Stimulated activated CD4-positive, alpha-beta T cell treated with anti-CD3 and anti-CD28 coated beads, Interleukin-15, amount 100 ng/mL, for 24 hours (primary cell): ENCODE results near the gene DUOXA1.

Experiments used
- DNase-seq: peaks from one replicate; pipeline ENCODE4 v3.0.0-alpha.2; 2020

Gene DUOXA1

GRCh38 chr15:45129651-45130129, at the start of gene DUOXA1, which contains the start of gene DUOX1:
DUOXA1 (minus strand) TSS chr15:45129879; CDS start chr15:45123014, 6,865 bp downstream.
DUOX1 (plus strand) TSS chr15:45129994; CDS start chr15:45131967, 1,973 bp downstream.
- peak; percentile 62 for DNase-seq

GRCh38 chr15:45177285-45177684, 47.6 kb upstream of the DUOXA1 start:
- DNase-seq, result no peak

GRCh38 chr15:45174577-45174976, 44.9 kb upstream of the DUOXA1 start:
- DNase-seq, result no peak

- DNase-seq, result no peak
These were observed 44.4 kb upstream of the DUOXA1 start for GRCh38 chr15:45174069-45174468.

GRCh38 chr15:45171912-45172311, 42.2 kb upstream of the DUOXA1 start:
- no peak for DNase-seq

- DNase-seq, result no peak
These were observed 40.2 kb upstream of the DUOXA1 start for GRCh38 chr15:45169608-45170480.

DNA sequence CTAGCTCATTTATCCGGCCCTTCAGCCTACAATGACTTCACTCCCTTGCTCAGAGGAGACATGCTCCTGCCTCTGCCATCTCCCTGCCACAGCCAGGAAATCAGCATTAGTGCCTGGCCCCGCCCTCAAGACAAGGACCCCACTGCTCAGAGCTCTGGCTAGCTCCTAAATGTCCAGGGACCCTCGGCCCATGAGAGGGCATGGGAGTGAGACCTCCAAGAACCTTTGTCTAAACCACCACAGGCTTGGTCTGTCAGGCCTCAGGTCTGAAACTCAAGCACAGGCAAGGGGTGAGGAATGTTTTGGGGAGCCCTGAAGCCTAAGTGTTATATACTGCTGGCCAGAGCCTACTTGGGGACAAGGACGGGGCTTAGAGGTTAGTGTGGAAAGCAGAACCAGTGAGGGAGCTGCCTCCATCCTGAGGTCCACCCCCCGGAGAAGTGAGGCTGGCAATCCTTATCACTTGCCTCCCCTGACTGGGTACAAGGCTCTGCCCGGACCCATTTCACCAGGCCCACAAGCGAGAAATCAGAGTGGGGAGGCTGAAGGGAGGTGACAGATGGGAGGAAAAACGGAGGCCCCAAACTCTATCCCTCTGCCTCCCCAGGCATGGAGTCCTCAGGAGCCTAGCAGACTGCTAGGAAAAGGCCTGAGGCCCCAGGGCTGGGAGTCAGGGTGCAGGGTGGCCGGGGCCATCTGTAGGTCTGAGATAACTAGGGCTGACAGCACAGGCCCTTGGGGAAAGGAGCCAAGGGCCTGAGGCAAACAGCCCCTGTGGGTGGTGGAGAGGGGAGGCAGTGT, 39.3 kb upstream of the DUOXA1 start:
- DNase-seq, result no peak

DNA sequence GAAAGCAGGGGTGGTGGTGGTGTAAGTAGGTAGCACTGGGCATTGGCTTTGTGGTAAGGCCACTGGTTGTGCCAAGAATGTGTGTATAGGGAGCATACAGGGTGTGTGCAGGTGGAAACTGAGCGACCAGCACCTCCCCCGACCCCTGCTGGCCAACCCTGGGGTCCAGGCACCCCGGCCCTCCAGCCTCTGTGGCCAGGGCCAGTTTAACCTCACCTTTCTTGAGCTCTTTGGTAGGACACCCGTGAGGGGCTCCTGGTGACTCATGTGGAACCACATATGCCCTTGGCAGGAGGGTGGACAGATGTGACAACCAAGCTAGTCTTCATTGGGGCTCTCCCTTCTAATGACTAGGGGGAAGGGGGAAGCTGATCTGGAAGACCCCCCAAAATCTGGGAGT, 38.6 kb upstream of the DUOXA1 start:
- DNase-seq, result no peak

GRCh38 chr15:45167631-45168205, 38.0 kb upstream of the DUOXA1 start:
- DNase-seq, result no peak

DNA sequence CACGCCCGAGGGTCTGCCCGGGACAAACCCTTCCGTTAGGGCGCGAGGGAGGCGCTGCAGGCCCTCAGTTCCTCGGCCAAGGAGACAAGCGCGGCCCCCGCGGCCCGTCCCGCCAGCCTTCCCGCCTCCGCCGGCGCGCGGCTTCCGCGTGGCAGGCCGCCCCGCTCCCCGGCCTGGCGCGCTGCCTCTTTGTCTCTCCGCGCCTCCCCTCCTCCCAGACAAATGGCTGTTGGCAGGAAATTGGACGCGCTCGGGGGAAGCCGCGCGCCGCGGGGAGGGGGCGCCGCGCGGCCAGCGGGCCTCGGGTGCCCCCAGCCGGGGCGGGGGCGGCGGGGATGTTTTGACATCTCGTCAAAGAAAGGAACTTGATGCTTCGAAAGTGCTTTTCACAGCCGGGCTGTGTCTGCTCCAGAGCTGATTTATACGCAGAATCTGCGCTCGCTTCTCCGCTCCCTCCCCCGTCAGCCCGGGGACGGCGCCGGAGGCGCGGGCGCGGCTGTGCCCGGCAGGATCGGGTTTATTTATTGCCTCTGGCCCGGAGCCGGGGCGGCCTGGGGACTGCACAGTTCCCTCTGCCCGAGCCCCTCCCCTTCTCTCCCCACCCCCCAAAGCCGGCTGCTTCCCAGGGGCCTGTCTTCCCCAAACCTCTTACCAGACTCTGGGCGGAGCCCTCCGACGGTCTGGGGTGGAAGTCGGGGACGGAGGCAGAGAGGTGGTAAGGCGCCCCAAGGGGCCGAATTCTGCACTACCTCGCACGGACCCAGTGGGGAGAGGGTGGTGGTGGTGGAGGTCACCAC, 37.4 kb upstream of the DUOXA1 start:
- peak; percentile 91 for DNase-seq

DNA sequence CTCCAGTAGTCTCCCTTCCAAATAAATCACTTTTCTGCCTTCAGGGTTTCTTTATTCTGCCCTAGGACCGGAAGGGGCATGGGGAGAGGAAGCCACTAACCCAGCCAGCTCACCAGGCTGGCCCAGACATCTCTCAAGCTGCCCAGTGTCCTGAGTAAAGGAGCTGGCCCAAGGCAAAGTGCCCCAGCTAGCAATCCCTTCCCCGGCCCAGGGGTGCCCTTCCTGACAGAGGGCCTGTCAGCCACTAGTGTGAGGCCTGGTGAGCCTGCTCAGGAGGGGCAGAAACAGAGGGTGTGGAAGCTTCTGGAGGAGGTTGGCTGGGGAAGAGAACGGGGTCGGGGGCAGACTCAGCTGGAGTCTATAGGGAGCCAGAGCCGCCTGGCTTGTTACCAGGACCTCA, 35.9 kb upstream of the DUOXA1 start:
- no peak for DNase-seq

GRCh38 chr15:45164914-45165313, 35.2 kb upstream of the DUOXA1 start:
- DNase-seq, result no peak

DNA sequence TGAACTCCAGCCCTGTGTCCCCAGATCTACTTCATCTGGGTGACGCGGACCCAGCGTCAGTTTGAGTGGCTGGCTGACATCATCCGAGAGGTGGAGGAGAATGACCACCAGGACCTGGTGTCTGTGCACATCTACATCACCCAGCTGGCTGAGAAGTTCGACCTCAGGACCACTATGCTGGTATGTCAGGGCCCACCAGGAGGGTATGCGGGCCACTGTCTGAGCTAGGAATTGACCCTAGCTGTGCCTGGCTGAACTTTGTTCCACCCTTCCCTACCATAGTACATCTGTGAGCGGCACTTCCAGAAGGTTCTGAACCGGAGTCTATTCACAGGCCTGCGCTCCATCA, 33.8 kb upstream of the DUOXA1 start:
- DNase-seq, result no peak

DNA sequence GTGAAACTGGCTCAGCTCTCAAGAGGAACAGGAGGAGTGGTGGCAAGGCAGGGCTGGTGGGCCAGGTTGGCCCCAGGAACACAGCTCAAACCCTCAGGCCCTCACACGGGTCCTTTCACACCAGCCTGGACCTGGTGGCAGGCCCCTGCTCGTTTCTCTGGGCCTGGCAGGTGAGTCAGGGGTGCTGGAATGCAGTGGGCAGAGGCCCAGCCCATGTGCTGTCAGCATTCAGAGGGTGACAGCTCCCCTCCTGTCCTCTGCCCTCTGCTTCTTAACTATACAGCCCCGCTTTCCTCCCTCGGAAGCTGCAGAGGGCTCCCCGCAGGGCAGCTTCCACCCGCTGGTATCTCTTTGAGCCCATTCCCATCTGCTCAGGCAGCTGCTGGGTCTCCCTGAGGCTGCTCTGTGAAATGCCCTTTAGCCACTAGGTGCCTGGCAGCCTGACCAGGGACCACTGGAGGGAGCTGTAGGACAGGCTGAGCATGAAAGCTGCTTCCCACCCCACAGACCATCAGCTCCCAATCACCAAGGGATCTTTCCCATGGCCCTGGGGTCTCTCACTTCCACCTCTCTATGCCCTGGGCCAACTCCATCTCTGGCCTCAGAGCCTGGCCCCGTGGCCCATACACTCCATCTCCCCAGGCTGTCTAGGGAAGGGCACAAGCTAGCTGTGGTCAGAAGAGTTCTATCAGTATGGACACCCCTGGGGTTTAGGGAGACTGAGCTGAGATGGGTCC, 33.3 kb upstream of the DUOXA1 start:
- DNase-seq, result peak; percentile 72

DNA sequence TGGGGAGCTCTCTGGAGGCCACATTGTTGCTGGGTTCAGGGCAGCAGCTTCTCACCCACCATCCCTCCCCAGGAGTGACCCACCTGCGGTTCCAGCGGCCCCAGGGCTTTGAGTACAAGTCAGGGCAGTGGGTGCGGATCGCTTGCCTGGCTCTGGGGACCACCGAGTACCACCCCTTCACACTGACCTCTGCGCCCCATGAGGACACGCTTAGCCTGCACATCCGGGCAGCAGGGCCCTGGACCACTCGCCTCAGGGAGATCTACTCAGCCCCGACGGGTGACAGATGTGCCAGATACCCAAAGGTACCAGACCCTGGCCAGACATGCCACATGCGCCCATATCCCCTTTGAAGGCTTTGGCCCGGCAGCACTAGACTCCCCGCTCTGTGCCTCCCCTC, 32.0 kb upstream of the DUOXA1 start:
- no peak for DNase-seq

DNA sequence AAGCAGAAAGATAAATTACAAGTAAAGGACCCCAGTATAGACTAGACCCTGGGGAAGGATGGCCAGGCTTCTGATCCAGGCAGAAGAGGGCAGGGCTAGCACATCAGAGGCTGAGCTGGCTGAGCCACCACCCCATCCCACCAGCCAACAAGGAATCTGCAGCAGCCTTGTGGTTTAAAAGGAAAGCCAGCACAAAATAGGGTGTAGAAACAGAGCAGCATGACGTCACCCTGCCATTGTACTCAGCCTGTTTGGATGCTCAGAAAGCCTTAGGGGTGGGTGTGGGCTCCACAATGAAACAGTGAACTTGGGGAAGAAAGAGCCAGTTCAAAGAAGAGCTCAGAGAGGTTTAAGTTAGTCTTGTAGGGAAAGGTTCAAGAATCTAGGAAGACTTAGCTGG, 28.3 kb upstream of the DUOXA1 start:
- no peak for DNase-seq

DNA sequence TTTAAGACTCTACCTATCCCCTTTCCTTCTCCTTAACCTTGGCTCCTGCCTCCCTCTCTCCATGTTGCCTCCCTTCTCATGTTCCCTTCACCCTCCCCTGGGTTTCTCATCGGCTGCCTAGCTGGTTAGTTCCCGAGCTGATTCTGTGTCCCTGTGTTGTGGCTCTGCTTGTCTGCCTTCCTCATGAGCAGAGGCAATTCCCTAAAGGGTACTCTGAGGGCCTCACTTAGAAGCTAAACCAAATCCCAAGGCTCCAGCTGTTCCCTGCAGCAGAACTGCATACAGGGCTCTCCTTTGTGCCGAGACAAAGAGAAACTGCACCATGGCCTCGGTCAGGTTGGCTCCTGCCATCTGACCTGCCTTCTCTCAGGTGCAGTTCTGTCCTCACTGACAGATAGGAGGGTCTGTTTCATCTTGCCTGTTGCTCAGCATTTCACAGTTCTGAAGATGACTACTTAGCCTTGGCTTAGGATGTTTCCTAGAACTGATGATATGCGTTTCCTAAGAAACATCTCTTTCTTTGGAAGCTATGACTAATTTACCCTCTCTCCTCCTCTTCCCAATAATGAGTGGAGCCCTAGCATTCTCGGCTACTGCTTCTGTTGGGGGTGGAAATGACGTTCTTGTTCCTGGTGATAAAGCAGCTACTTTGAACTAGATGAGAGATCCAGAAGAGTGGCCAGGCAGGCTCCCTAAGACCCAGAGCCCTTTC, 27.2 kb upstream of the DUOXA1 start:
- no peak for DNase-seq

GRCh38 chr15:45155739-45156138, 26.1 kb upstream of the DUOXA1 start:
- no peak for DNase-seq

DNA sequence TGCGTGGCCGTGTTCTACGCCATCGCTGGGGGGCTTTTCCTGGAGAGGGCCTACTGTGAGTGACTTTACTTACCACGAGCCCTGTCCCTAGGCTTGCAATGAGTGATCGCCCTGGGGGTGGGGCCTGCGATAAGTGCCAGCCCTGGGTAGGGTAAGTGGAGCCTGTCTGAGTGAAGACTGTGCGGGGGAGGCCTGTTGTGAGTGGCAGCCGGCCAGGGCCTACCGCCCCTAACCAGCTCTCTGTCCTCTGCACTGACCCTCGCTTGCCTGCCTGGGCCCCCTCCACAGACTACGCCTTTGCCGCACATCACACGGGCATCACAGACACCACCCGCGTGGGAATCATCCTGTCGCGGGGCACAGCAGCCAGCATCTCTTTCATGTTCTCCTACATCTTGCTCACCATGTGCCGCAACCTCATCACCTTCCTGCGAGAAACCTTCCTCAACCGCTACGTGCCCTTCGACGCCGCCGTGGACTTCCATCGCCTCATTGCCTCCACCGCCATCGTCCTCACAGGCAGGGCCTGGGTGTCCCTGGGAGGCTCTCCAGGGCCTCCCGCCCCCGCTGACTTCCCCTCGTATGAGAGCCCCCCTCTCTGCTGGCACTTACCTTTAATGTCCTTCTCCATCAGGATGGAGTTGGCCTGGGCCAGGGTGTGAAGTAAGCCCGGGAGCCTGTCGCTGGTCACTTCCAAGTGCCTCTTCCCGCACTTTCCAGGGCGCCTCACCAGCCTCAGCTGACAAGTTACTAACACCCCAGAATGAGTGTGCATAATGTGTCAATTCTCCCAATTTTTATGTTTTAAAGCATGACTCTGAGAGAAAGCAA, 22.5 kb upstream of the DUOXA1 start:
- DNase-seq, result no peak

GRCh38 chr15:45150997-45151396, 21.3 kb upstream of the DUOXA1 start:
- DNase-seq, result no peak
